GM23248 (cell line): Measurements from ENCODE around the gene FAM124B.

ENCODE experiments used
- EZH2 ChIP-seq: fragments of 200-600 bp; sonication (generic); IDR thresholded peaks from 2 replicates; pipeline ENCODE4 v1.6.1; 2018; ENCODE audit warnings: antibody characterized with exemption, mild to moderate bottlenecking; ENCODE audit not compliant: insufficient read depth, poor library complexity, severe bottlenecking
- EZH2phosphoT487 ChIP-seq: fragments of 200-600 bp; sonication (generic); IDR thresholded peaks from 2 replicates; pipeline ENCODE4 v1.6.1; 2018; ENCODE audit warnings: antibody characterized with exemption, moderate library complexity, mild to moderate bottlenecking, low read depth; ENCODE audit not compliant: insufficient read depth

DNA sequence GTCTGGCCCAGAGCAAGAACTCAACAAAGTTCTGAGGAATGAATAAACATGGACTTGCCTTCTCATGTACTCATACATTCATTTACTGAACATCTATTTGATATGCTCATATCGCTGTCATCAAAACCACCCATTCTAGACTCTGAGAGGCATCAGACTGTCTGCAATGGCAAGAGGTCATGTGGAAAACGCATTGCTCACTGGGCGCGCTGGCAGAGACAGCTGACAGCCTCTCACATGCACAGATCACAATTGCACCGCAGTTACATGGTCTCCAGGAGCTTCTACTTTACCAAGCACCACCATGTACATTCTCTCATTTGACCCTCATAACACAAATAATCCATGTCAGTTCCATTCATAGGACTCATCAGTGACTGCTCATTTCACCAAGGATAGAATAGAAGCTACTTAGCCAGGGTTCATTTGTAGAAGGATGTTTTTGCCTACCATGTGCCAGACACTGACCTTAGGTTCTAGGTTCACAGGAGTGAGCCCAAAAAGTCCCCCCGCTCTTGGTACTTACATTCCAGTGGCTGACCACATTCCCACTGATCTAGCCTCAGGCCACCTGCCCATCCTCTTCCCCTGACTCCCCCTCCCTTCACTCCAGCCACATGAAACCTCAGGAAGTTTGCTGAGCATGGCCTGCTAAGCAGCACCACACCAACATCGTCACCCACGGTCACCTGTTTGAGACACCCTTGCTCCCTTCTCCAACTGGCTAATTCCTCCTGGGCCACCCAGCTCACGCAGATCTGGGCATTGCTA, 6.1 kb downstream of the FAM124B start:
- TF ChIP-seq EZH2 (no peak), EZH2phosphoT487 (no peak)
